Gastrocnemius medialis (tissue), 4 donors: Measurements from ENCODE around the gene DUSP2. TPM values are rescaled to one million over a fixed set of nuclear protein-coding genes. Genes with fewer than 3 reads are reported as not detected.

Experiments used
- ATAC-seq, 2 donors: fragments of 150-250 bp; one replicate each; pipeline ENCODE4 v1.9.1; 2016
- DNase-seq, 2 donors: peaks; one replicate each; pipeline ENCODE4 v3.0.0-alpha.2; 2019
- H3K27ac ChIP-seq, 4 donors: fragments of 200-600 bp; sonication (generic); 1 replicate in 1 of 4; 2 replicates in 3 of 4; pipeline ENCODE4 v1.5.1; 2016 to 2018; ENCODE audit warnings: mild to moderate bottlenecking in 2 of 4, moderate library complexity in 1 of 4
- H3K27me3 ChIP-seq, 3 donors: fragments of 200-600 bp; sonication (generic) in 2 of 3; 1 replicate in 1 of 3; 2 replicates in 2 of 3; pipeline versions ENCODE4 v1.5.1 to v1.6.0; 2016 to 2019; ENCODE audit warnings: mild to moderate bottlenecking in 1 of 3, moderate library complexity in 1 of 3
- H3K36me3 ChIP-seq, 2 donors: fragments of 200-600 bp; sonication (generic) in 1 of 2; one replicate each; pipeline ENCODE4 v1.5.1; 2017 to 2018
- H3K4me1 ChIP-seq, 2 donors: fragments of 200-600 bp; sonication (generic) in 1 of 2; one replicate each; pipeline ENCODE4 v1.5.1; 2016 to 2017; ENCODE audit warnings: mild to moderate bottlenecking in 2 of 2
- H3K4me3 ChIP-seq, 4 donors: fragments of 200-600 bp; sonication (generic) in 3 of 4; 1 replicate in 1 of 4; 2 replicates in 3 of 4; pipeline ENCODE4 v1.5.1; 2016 to 2019; ENCODE audit warnings: mild to moderate bottlenecking in 2 of 4
- H3K9me3 ChIP-seq, 3 donors: fragments of 200-600 bp; sonication (generic) in 2 of 3; 1 replicate in 1 of 3; 2 replicates in 2 of 3; pipeline ENCODE4 v1.5.1; 2016 to 2019
- CTCF ChIP-seq, 5 experiments: fragments of 450-650 bp in 3 of 5; fragments of 200-600 bp in 2 of 5; sonication (generic) in 2 of 5; IDR thresholded peaks in 4 of 5; conservative IDR thresholded peaks in 1 of 5; 1 replicate in 4 of 5; 2 replicates in 1 of 5; pipeline ENCODE4 v1.5.1; 2016 to 2019; ENCODE audit warnings: antibody characterized with exemption in 5 of 5, mild to moderate bottlenecking in 3 of 5, moderate library complexity in 3 of 5
- POLR2A ChIP-seq, 2 donors: fragments of 450-650 bp; IDR thresholded peaks; one replicate each; pipeline ENCODE4 v1.6.1; 2017; ENCODE audit warnings: antibody characterized with exemption in 2 of 2, mild to moderate bottlenecking in 2 of 2, moderate library complexity in 2 of 2
- in situ Hi-C, 4 donors: fragments of 200-750 bp; cut with MboI; loops; one replicate each; pipeline versions ENCODE4 v1.15.0 to v1.8.0; 2017; ENCODE audit warnings: low sequenced_read_pairs in 4 of 4
- intact Hi-C: fragments of 100-400 bp; cut with DNase I; formaldehyde crosslinking; loops from one replicate; pipeline ENCODE4 v1.15.1; 2023; ENCODE audit warnings: low total_unique reads
- total RNA-seq, 4 donors: library from RNA; depleted of rRNA; stranded (reverse); fragments of >200 nt; gene quantifications; one replicate each; pipeline versions ENCODE4 v1.1.0 to v1.2.3, GENCODE V29; 2016

Gene DUSP2
- total RNA-seq, 4 donors from 2014 or later = 1.6 to 4.0 (median 2.9) TPM

- no peak for DNase-seq
- intact Hi-C loops = no loop called here
- TF ChIP-seq CTCF (IDR thresholded peaks at IDR 0.05 in 4 of 5, conservative IDR thresholded peaks at IDR 0.05 in 1 of 5) (no peak), POLR2A (IDR thresholded peaks at IDR 0.05) (no peak)
- no peak overlapping the region for H3K4me3 ChIP-seq
- H3K36me3 ChIP-seq = no peaks in the 10 kb centered on the region
- no peaks in the 10 kb centered on the region for H3K27me3 ChIP-seq
- ATAC-seq = no peak
- in situ Hi-C loops = loop anchor here in 2 of 4 donors (25.0 kb wide), 2 partner anchors 121 to 371 kb away; partner anchors contain the start of genes CIAO1 (in 1 of the 2), NEURL3 (in 1 of the 2) and TMEM127 (in 1 of the 2)
- H3K9me3 ChIP-seq = no peaks in the 10 kb centered on the region
- H3K4me1 ChIP-seq = peaks cover 0 to 7% of the 10 kb centered on the region in 2 donors
- no peak overlapping the region for H3K27ac ChIP-seq
These were observed 4.2 kb downstream of the DUSP2 start for GRCh38 chr2:96140941-96141623.

GRCh38 chr2:96139181-96139758, 6.0 kb downstream of the DUSP2 start:
- in situ Hi-C loops = loop anchor here in 2 of 4 donors (25.0 kb wide), 2 partner anchors 123 to 373 kb away; partner anchors contain the start of genes CIAO1 (in 1 of the 2), NEURL3 (in 1 of the 2) and TMEM127 (in 1 of the 2)
- H3K27ac ChIP-seq = no peak overlapping the region
- no peak overlapping the region for H3K4me3 ChIP-seq
- intact Hi-C loops = loop anchor here (10.0 kb wide), 1 partner anchor 366 kb away; the partner anchor contains the start of gene NEURL3
- no peaks in the 10 kb centered on the region for H3K27me3 ChIP-seq
- H3K9me3 ChIP-seq = no peaks in the 10 kb centered on the region
- ATAC-seq (no peak), DNase-seq (no peak)
- H3K4me1 ChIP-seq = peaks cover 0 to 3% of the 10 kb centered on the region in 2 donors
- H3K36me3 ChIP-seq = no peaks in the 10 kb centered on the region
- no peak for TF ChIP-seq CTCF (IDR thresholded peaks at IDR 0.05 in 4 of 5, conservative IDR thresholded peaks at IDR 0.05 in 1 of 5)
- no peak for TF ChIP-seq POLR2A (IDR thresholded peaks at IDR 0.05)

- Histone ChIP-seq H3K27me3 (no peaks in the 10 kb centered on the region), H3K36me3 (no peaks in the 10 kb centered on the region), H3K4me3 (no peak within 1 kb of the TSS), H3K27ac (no peak within 1 kb of the TSS), H3K9me3 (no peaks in the 10 kb centered on the region), H3K4me1 (no peaks in the 10 kb centered on the region)
- ATAC-seq = peak in 1 of 2 donors; percentile 59
- intact Hi-C loops (loop anchor here (10.0 kb wide), 1 partner anchor 366 kb away; the partner anchor contains the start of gene NEURL3), in situ Hi-C loops (loop anchor here in 2 of 4 donors (25.0 kb wide), 2 partner anchors 124 to 374 kb away; partner anchors contain the start of genes CIAO1 (in 1 of the 2), NEURL3 (in 1 of the 2) and TMEM127 (in 1 of the 2))
- no peak for DNase-seq
- TF ChIP-seq CTCF (IDR thresholded peaks at IDR 0.05 in 4 of 5, conservative IDR thresholded peaks at IDR 0.05 in 1 of 5) = peak; percentile 22 to 54 (median 37)
- no peak for TF ChIP-seq POLR2A (IDR thresholded peaks at IDR 0.05)
These were observed 6.8 kb downstream of the DUSP2 start, which contains the start of gene ASTL for GRCh38 chr2:96138179-96139145. ASTL (minus strand) TSS chr2:96138502; CDS start chr2:96138436, 66 bp downstream.
